ENCODE data around the gene MYF6. TPM values are rescaled to one million over a fixed set of nuclear protein-coding genes. Genes with fewer than 3 reads are reported as not detected.

The MYF6 gene
- polyA plus RNA-seq, 1 experiment: 0.06 TPM

DNA sequence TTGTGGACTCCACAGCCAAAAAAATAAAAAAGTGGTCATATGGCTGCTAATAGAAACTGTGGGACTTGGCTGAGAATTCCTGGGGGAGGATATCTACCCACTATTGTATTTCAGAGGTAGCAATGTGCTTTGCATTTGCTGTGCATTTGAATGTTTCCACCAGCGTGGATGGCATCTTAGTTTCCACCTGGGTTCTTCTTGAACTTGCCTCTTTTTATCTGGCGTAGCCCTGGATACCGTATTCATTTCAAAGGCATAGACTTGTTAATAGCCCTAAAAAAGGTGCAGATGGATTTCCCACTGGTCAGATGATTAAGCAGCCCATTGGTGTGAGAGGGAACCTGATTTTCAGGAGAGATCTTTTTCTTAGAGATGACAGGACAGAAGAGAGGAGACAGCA is 7.4 kb downstream of the MYF6 start:
- CTCF ChIA-PET: interaction anchor here (0.6 to 1.0 kb wide), 2 partner anchors 13 to 304 kb away, joined by 3 read pairs; no protein-coding TSS in a partner anchor
- POLR2A ChIA-PET: no interaction called here
- no peak overlapping the region for H3K4me3 ChIP-seq (ENCODE audit: low read depth, low read length)
- no peak for DNase-seq (ENCODE audit: low read depth)
- H3K36me3 ChIP-seq (ENCODE audit: control insufficient read depth, insufficient read depth, low read length): no peaks in the 10 kb centered on the region
- TF ChIP-seq, protein P1, sequence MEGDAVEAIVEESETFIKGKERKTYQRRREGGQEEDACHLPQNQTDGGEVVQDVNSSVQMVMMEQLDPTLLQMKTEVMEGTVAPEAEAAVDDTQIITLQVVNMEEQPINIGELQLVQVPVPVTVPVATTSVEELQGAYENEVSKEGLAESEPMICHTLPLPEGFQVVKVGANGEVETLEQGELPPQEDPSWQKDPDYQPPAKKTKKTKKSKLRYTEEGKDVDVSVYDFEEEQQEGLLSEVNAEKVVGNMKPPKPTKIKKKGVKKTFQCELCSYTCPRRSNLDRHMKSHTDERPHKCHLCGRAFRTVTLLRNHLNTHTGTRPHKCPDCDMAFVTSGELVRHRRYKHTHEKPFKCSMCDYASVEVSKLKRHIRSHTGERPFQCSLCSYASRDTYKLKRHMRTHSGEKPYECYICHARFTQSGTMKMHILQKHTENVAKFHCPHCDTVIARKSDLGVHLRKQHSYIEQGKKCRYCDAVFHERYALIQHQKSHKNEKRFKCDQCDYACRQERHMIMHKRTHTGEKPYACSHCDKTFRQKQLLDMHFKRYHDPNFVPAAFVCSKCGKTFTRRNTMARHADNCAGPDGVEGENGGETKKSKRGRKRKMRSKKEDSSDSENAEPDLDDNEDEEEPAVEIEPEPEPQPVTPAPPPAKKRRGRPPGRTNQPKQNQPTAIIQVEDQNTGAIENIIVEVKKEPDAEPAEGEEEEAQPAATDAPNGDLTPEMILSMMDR (IDR thresholded peaks at IDR 0.05; ENCODE audit: insufficient read depth, low read depth, low read length): no peak
- H3K27me3 ChIP-seq (ENCODE audit: control insufficient read depth, insufficient read depth, low read length): no peaks in the 10 kb centered on the region

DNA sequence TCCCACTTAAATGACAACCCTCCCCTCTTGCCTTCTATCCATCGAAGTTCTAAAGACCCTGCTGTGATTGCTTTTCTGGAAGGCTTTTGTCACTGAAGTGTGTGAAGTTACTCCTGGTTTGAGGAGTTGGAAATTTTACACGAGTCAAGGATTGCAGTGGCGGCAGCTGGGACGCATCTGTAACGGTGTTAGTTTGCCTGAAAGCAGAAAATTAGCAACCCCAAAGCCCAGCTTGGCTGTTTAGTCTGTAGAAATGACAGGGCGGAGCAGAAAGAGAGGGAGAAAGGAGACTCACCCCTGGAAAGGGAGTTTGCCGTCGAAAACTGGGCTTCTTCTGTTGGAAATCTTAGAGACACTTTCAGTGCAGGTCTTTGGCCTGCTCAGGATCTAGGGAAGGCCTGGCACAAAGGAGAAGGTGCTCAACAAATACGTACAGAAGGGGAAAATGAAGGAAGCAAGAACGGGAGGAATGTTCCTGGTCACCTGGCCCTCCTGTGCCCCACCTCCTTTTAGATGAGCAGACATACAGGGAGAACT is 8.3 kb downstream of the MYF6 start:
- Histone ChIP-seq H3K27me3 (ENCODE audit: control insufficient read depth, insufficient read depth, low read length) (no peaks in the 10 kb centered on the region), H3K36me3 (ENCODE audit: control insufficient read depth, insufficient read depth, low read length) (no peaks in the 10 kb centered on the region), H3K4me3 (ENCODE audit: low read depth, low read length) (no peak overlapping the region)
- CTCF ChIA-PET: interaction anchor here (1.1 kb wide), 1 partner anchor 231 kb away, joined by 3 read pairs; no protein-coding TSS in a partner anchor
- TF ChIP-seq, protein P1 (IDR thresholded peaks at IDR 0.05; ENCODE audit: insufficient read depth, low read depth, low read length): no peak
- DNase-seq (ENCODE audit: low read depth): no peak
- POLR2A ChIA-PET: no interaction called here

DNA sequence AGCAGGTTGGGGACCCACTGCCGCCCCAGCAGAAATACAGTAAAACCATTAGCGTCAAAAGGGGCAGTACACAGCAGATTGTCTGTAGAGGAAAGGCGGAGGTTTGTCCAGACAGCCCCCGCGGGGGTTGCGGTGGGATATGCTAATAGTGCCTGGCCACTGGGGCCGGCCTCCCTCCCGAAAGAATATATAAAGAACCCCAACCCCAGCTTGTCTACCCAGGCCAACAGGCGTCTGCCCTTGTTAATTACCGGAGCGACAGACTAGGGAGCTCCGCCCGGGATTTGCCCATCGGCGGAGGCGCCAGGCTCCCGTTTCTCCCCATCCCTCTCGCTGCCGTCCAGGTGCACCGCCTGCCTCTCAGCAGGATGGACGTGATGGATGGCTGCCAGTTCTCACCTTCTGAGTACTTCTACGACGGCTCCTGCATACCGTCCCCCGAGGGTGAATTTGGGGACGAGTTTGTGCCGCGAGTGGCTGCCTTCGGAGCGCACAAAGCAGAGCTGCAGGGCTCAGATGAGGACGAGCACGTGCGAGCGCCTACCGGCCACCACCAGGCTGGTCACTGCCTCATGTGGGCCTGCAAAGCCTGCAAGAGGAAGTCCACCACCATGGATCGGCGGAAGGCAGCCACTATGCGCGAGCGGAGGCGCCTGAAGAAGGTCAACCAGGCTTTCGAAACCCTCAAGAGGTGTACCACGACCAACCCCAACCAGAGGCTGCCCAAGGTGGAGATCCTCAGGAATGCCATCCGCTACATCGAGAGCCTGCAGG is 9.4 kb downstream of the MYF6 start, which contains the start of gene MYF5:
MYF5 (plus strand) TSS at position 217 of the 774 bp plus-strand sequence; CDS start at position 369, 152 bp downstream.
- TF ChIP-seq, protein P1 (IDR thresholded peaks at IDR 0.05; ENCODE audit: insufficient read depth, low read depth, low read length): no peak
- ChIA-PET CTCF (no interaction called here), POLR2A (no interaction called here)
- no peaks in the 10 kb centered on the region for H3K36me3 ChIP-seq (ENCODE audit: control insufficient read depth, insufficient read depth, low read length)
- no peak for DNase-seq (ENCODE audit: low read depth)
- no peaks in the 10 kb centered on the region for H3K27me3 ChIP-seq (ENCODE audit: control insufficient read depth, insufficient read depth, low read length)
- H3K4me3 ChIP-seq (ENCODE audit: low read depth, low read length): no peak within 1 kb of the TSS

DNA sequence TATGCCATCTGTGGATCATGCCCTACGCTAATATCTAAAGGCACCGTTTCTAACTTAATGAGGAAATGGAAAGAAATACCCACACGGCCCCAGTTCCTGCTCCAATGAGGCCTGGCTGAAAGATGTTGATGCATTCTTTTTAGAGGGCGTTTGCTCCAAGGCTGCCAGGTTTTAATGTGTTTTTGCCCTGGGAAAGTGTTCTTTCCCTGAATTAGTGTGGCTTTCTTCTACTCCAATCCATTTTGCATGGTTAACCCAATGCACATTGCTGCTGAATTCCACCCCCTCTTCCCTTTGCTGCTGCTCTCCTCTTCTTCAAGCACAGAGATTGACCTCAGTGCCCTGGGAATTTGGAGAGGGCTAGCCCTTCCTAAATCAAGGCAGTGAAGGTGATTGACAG is 10.4 kb downstream of the MYF6 start:
- ChIA-PET POLR2A (no interaction called here), CTCF (no interaction called here)
- Histone ChIP-seq H3K36me3 (ENCODE audit: control insufficient read depth, insufficient read depth, low read length) (no peaks in the 10 kb centered on the region), H3K27me3 (ENCODE audit: control insufficient read depth, insufficient read depth, low read length) (no peaks in the 10 kb centered on the region), H3K4me3 (ENCODE audit: low read depth, low read length) (no peak overlapping the region)
- DNase-seq (ENCODE audit: low read depth): no peak
- TF ChIP-seq, protein P1 (IDR thresholded peaks at IDR 0.05; ENCODE audit: insufficient read depth, low read depth, low read length): no peak

DNA sequence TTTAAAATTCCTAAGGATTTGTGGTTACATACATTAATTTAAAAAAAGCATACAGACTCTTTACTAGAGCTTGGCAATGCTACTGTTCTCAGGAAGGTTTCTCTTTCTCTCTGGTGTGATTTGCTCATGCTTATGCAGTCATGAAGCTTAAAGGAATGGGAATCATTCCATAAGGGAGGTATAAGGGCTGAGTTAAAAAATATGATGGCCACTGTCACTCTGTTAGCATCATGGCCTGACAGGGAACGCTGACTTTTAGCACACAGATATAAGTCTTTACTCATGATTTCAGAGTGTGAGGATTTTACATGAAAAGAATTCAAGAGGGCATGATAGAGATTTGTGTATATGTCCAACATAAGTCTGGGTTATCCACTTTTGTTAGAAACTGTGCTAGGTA is 13.1 kb downstream of the MYF6 start:
- ChIA-PET POLR2A (no interaction called here), CTCF (no interaction called here)
- no peak for DNase-seq (ENCODE audit: low read depth)

More for the DNA sequence above, 13.1 kb downstream of the MYF6 start:
- Histone ChIP-seq H3K4me3 (ENCODE audit: low read depth, low read length) (no peak overlapping the region), H3K27me3 (ENCODE audit: control insufficient read depth, insufficient read depth, low read length) (no peaks in the 10 kb centered on the region), H3K36me3 (ENCODE audit: control insufficient read depth, insufficient read depth, low read length) (no peaks in the 10 kb centered on the region)
- TF ChIP-seq, protein P1 (IDR thresholded peaks at IDR 0.05; ENCODE audit: insufficient read depth, low read depth, low read length): no peak
